Colon (tissue), 2 donors: ENCODE data around the gene NUBP1.
"Not testable (repeated sequence)": the region's sequence is repeated elsewhere in the genome, so short reads cannot be mapped to it uniquely, and the experiment has no call there.

Experiments
- FAIRE-seq: peaks from 2 replicates; lab custom pipeline; 2012; peaks lifted over from hg19 to GRCh38; lab: Jason Lieb, UNC
- donor health status: control.
- donor health status: control.

The NUBP1 gene

DNA sequence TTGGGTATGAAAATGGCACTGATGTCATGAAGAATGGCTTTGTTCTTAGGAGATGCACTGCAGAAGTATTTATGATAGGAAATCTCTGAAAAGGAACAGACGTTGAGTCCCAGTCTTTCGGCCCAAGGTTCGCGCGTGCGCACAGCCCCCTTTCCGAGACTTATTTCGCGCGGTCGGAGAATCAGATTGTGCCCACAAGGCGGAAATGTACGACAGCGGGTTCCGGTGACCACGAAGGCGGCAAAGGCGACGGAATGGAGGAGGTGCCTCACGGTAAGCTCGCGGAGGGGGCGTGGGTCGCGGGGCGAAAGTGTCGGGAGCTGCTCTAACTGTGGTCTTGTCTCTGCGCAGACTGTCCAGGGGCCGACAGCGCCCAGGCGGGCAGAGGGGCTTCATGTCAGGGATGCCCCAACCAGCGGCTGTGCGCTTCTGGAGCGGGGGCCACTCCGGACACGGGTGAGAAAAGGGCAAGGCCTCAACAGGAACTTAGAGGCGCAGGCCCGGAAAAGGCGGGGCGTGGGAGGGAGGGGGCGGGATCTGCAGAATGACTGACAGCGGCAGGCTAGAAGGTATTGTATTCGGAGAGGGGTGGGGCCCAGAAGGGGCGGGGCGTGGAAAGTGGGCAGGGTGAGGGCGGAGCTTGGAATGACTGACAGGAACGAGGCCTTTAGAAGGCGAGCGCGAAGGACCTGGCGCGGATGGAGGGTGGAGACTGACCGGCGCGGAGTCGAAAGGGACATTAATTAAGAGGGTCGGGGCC lies at the start of gene NUBP1:
NUBP1 (plus strand) TSS at position 233 of the 760 bp plus-strand sequence; CDS start at position 255, 22 bp downstream.
- FAIRE-seq: no peak

- no peak for FAIRE-seq
These were observed 49.8 kb upstream of the NUBP1 start for GRCh38 chr16:10693889-10694288.

DNA sequence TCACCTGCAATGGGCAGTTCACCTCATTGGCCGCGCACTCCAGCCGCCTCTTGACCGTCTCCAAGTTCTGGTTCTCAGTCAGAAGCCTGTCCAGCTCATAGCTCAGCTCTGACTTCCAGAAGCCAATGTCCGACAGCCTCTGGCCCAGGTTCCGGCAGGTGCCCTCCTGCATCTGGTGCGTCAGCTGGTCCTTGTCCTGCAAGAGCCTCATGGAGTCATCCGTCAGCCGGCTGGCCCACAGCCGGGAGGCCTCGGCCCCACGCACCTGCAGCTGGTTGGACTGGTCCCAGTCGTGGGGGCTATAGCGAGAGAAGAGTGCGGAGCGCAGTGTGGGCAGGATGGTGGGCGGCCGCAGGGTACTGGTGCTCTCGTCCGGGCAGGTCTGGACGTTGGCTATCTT lies 49.3 kb upstream of the NUBP1 start:
- FAIRE-seq: no peak

GRCh38 chr16:10694830-10695229 lies 48.8 kb upstream of the NUBP1 start, which contains the start of gene TEKT5:
TSS of gene TEKT5 (minus strand) at chr16:10694930. CDS start at chr16:10694873, 57 bp downstream.
- no peak for FAIRE-seq

DNA sequence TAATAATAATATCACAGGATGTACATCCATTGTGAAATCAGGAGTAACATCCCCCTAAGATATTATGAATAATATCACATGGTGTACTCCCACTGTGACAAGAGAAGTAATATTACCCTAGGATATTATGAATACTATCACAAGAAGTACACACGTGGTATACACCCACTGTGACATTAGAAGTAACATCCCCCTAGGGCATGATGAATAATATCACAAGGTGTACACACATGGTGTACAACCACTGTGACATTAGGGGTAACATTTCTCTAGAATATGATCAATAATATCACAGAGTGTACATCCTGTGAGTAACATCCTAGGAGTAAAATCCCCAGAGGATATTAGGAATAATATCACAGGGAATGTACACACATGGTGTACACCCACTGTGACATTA lies 43.9 kb upstream of the NUBP1 start:
- no peak for FAIRE-seq

DNA sequence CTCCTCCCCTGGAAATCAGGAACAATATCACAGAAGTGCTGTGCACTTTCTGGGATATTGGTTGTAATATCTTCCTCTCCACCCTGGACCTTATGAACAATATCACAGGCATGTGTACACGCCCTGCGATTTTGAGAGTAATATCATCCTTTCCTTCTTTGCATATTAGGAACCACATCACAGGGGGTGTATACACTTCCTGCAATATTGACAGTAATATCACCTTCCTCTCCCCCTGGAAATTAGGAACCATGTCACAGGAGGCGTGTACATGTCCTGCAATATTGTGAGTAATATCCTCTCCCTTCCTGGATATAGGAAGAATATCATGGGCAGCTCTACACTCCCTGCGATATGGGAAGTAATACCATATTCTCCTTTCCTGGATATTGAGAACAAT lies 34.7 kb upstream of the NUBP1 start:
- FAIRE-seq: no peak

GRCh38 chr16:10728003-10728887 lies 15.4 kb upstream of the NUBP1 start:
- FAIRE-seq: no peak

DNA sequence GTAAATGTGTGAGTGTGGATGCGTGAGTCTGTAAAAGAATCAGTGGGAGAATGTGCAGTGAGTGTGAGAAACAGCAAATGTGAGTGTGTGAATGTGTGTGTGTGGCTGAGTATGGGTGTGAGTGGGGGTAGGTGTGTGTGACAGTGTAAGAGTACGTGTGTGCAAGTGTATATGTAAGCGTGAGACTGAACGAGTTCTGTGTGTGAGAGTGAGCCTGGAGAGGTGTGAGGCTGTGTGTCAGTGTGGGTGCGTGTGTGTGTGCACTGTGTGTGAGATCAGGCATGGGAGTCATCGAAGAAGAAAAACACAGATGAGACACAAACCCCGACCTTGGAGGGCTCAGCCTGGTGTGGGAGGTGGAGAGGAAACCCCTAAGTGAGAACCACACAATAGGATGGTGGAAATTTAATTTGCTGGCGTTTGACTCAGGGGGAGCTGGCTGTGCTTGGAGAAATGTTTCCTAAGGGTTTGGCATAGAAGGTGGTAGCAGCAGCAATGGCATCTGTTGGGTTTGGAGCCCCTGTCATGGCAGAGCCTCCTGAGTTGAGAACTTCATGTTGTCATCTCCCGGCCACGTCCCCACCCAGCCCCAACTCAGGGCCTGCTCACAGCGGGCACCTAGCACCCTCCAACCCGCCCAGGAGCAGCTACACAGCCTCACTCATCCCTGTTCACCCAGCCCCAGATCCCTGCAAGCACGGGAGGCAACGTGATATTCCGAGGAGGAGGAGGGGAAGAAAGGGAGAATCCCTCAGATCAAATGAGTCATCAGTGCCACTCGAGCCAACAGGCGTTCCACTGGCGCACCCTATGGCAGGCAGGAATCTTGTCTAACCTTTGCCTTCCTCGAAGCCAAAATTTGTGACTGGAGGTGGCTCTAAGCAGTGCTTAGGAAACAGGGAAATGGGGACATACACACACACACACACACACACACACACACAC lies 14.3 kb upstream of the NUBP1 start:
- FAIRE-seq: no peak

GRCh38 chr16:10731790-10732189 lies 11.9 kb upstream of the NUBP1 start:
- no peak for FAIRE-seq

DNA sequence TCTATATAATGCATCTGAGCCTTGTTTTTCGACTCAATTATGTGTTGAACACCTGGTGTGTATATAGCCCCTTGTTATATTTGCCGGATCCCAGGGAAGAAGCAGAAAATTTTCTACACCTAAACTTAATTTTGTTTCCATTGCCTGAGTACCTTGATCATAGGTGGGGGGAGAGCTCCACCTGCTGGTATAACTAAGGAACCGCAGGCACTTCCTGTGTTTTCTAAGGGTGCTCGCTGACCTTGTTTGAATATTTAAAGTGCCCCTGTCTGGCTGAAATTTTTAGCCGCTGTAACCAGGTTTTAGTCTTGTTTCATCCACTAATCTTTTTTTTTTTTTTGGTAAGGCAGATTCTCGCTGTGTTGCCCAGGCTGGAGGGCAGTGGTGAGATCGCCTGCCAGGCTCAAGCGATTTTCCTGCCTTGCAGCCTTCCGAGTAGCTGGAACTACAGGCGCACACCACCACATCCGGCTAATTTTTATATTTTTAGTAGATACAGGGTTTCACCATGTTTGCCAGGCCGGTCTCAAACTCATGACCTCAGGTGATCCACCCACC lies 6.5 kb upstream of the NUBP1 start:
- FAIRE-seq: no peak

DNA sequence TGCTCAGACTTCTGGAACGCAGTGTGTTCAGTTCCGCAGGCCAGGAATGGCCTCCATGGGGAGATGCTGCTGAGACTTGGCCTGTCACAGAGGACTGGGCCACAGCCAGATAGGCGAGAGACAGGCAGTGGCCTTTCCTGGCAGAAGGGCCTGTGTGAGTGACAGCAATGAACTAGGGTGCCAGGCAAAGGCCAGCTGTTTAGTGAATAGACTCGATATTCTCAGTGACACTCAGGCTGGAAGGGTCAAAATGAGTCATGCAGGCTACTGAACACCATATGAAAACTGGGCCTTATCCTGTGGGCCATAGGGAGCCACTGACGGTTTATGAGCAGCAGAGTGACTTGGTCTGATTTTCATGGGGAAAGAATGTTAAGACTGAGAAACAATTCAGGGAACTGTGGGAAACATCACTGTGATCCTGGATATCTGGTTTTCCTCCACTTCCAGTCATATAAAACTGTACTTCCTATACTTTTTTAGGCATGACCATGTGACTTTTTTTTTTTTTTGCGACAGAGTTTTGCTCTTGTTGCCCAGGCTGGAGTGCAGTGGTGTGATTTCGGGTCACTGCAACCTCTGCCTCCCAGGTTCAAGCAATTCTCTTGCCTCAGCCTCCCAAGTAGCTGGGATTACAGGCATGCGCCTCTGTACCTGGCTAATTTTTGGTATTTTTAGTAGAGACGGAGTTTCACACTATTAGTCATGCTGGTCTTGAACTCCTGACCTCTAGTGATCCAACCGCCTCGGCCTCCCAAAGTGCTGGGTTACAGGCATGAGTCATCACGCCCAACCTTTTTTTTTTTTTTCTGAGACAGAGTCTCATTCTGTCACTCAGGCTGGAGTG lies 5.2 kb upstream of the NUBP1 start:
- FAIRE-seq: no peak

- FAIRE-seq: no peak
These were observed 3.4 kb upstream of the NUBP1 start for GRCh38 chr16:10740000-10740844.

DNA sequence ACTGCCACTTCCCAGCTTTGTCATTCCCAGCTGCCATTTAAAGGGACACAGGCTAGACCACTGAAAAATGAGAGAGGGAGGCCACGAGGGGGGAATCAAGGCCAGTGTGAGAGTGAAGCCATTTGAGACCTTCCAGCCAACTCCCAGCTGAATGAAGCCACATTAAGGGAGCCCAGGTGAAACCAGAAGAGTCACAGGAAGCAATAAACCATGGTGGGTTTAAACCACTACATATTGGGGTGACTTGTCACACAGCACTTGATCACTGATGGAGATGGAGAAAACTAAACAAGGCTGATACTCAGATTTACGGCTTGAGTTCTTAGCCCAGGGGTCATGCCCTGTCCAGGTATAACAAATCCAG lies 2.8 kb upstream of the NUBP1 start:
- no peak for FAIRE-seq

DNA sequence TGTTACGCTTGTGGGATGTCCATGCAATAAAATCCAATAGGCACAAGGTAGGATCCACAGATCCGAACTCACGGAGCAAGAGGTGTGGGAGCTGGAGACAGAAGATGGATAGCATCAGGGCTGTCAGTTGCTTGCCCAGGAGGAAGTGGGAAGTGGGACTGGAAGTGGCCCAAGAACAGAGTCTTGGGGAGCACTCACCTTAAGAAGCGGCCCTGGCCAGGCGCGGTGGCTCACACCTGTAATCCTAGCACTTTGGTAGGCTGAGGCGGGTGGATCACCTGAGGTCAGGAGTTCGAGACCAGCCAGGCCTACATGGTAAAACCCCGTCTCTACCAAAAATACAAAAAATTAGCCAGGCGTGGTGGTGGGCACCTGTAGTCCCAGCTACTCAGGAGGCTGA lies 2.4 kb upstream of the NUBP1 start:
- not testable (repeated sequence) for FAIRE-seq

- no peak for FAIRE-seq
These were observed 1.8 kb upstream of the NUBP1 start for GRCh38 chr16:10741844-10742243.

GRCh38 chr16:10743227-10743609 lies 424 bp upstream of the NUBP1 start:
- no peak for FAIRE-seq

DNA sequence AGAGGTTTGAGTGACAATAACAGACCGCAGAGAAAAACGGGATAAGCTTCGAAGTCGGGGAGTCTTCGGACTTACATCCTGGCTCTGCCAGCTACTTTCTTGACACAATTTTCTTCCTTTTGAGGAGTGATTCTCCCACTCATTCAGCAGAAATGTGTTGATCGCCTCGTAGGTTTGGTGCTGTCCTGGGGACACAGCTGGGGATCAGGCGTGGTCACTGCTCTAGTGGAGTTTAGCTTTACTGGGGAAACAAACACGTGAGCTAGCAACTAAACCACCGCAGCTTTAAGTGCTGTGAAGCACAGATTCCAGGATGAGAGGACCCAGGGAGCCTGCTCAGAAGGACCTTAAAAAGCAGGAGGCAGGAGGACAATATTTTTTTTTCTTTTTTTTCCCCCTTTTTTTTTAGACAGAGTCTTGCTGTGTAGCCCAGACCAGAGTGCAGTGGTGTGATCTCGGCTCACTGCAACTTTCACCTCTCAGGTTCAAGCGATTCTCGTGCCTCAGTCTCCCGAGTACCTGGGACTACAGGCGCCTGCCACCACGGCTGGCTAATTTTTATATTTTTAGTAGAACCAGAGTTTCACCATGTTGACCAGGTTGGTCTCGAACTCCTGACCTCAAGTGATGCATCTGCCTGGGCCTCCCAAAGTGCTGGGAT lies 858 bp downstream of the NUBP1 start:
- no peak for FAIRE-seq

- no peak for FAIRE-seq
These were observed 2.2 kb downstream of the NUBP1 start for GRCh38 chr16:10745841-10746240.

DNA sequence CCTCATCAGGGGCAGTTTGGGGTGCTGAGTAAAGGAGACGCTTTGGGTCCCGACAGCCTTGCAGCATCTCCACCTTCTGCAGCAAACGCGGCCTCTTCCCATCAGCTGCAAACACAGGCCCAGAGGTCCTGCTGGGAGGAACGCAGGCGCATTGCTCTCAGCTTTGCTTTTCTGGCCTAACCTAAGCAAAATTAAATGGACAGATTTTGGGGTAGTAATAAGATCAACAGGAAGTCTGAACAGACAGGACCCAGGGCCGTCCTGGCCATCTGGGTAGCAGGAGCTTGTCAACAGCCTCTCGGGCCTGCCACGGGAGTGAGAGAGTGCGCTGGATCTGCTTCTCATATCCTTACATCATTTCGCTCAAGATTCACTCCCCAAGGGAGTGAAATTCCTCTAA lies 7.2 kb downstream of the NUBP1 start:
- no peak for FAIRE-seq
